T-helper 2 cell treated with Interferon-gamma antibody and Interleukin-4, amounts not matched to agents 5 μg/mL and 100 μg/mL, for 36 hours (primary cell): ENCODE measurements around the gene PTPRN2.
"Not testable (repeated sequence)": the region's sequence is repeated elsewhere in the genome, so short reads cannot be mapped to it uniquely, and the experiment has no call there.

ENCODE experiments used
- DNase-seq: peaks from one replicate; pipeline ENCODE4 v3.0.0; 2021; ENCODE audit warnings: low spot score
- H3K27ac Mint-ChIP-seq: one replicate; pipeline ENCODE4 v1.8.0; 2021; ENCODE audit warnings: mild to moderate bottlenecking, mixed read lengths
- H3K27me3 Mint-ChIP-seq: one replicate; pipeline ENCODE4 v1.8.0; 2021; ENCODE audit warnings: low read depth, mixed read lengths
- H3K36me3 Mint-ChIP-seq: one replicate; pipeline ENCODE4 v1.8.0; 2021; ENCODE audit warnings: low read depth, mixed read lengths
- H3K4me1 Mint-ChIP-seq: one replicate; pipeline ENCODE4 v1.8.0; 2021; ENCODE audit warnings: low read depth, mixed read lengths
- H3K4me3 Mint-ChIP-seq: one replicate; pipeline ENCODE4 v1.8.0; 2022; ENCODE audit warnings: mild to moderate bottlenecking, moderate library complexity, mixed read lengths
- H3K9me3 Mint-ChIP-seq: one replicate; pipeline ENCODE4 v1.8.0; 2021; ENCODE audit warnings: mixed read lengths

The PTPRN2 gene

GRCh38 chr7:157505646-157506045 lies 1082.0 kb downstream of the PTPRN2 start:
- Mint-ChIP-seq H3K36me3 (peaks cover 23% of the 10 kb centered on the region), H3K27ac (no peak overlapping the region), H3K4me1 (peaks cover 22% of the 10 kb centered on the region), H3K4me3 (no peak overlapping the region), H3K27me3 (peaks cover 31% of the 10 kb centered on the region), H3K9me3 (peaks cover 27% of the 10 kb centered on the region)
- DNase-seq = no peak

- no peak for DNase-seq
- H3K27me3 Mint-ChIP-seq = peaks cover 16% of the 10 kb centered on the region
- H3K36me3 Mint-ChIP-seq = peaks cover 23% of the 10 kb centered on the region
- H3K9me3 Mint-ChIP-seq = peaks cover 27% of the 10 kb centered on the region
- peaks cover 24% of the 10 kb centered on the region for H3K4me1 Mint-ChIP-seq
- peak overlapping the region; percentile 80 for H3K4me3 Mint-ChIP-seq
- H3K27ac Mint-ChIP-seq = peak overlapping the region; percentile 91
Measured at GRCh38 chr7:157503229-157503628, 1084.4 kb downstream of the PTPRN2 start.

GRCh38 chr7:157502701-157503111 lies 1084.9 kb downstream of the PTPRN2 start:
- Mint-ChIP-seq H3K9me3 (peaks cover 27% of the 10 kb centered on the region), H3K27me3 (peaks cover 12% of the 10 kb centered on the region), H3K27ac (peak overlapping the region; percentile 91), H3K36me3 (peaks cover 23% of the 10 kb centered on the region), H3K4me3 (peak overlapping the region; percentile 80), H3K4me1 (peaks cover 24% of the 10 kb centered on the region)
- DNase-seq = peak; percentile 61

- DNase-seq = no peak
- H3K27ac Mint-ChIP-seq = peak overlapping the region; percentile 55
- no peak overlapping the region for H3K4me3 Mint-ChIP-seq
- H3K4me1 Mint-ChIP-seq = peaks cover 24% of the 10 kb centered on the region
- peaks cover 19% of the 10 kb centered on the region for H3K36me3 Mint-ChIP-seq
- peaks cover 7% of the 10 kb centered on the region for H3K27me3 Mint-ChIP-seq
- peaks cover 21% of the 10 kb centered on the region for H3K9me3 Mint-ChIP-seq
Measured at GRCh38 chr7:157501581-157501980, 1086.0 kb downstream of the PTPRN2 start.

- Mint-ChIP-seq H3K36me3 (peaks cover 14% of the 10 kb centered on the region), H3K4me1 (peaks cover 24% of the 10 kb centered on the region), H3K9me3 (peaks cover 17% of the 10 kb centered on the region)
- not testable (repeated sequence) for H3K27ac Mint-ChIP-seq, H3K4me3 Mint-ChIP-seq, H3K27me3 Mint-ChIP-seq, DNase-seq
Measured at GRCh38 chr7:157500989-157501540, 1086.6 kb downstream of the PTPRN2 start.

- DNase-seq = no peak
- no peak overlapping the region for H3K27ac Mint-ChIP-seq
- H3K9me3 Mint-ChIP-seq = peaks cover 10% of the 10 kb centered on the region
- H3K4me3 Mint-ChIP-seq = no peak overlapping the region
- H3K27me3 Mint-ChIP-seq = no peaks in the 10 kb centered on the region
- H3K4me1 Mint-ChIP-seq = peaks cover 27% of the 10 kb centered on the region
- H3K36me3 Mint-ChIP-seq = peaks cover 7% of the 10 kb centered on the region
Measured at GRCh38 chr7:157500171-157500960, 1087.3 kb downstream of the PTPRN2 start.

GRCh38 chr7:157499835-157500153 lies 1087.8 kb downstream of the PTPRN2 start:
- no peaks in the 10 kb centered on the region for H3K27me3 Mint-ChIP-seq
- H3K4me3 Mint-ChIP-seq = no peak overlapping the region
- peaks cover 4% of the 10 kb centered on the region for H3K9me3 Mint-ChIP-seq
- H3K36me3 Mint-ChIP-seq = peaks cover 2% of the 10 kb centered on the region
- no peak for DNase-seq
- H3K27ac Mint-ChIP-seq = no peak overlapping the region
- peaks cover 32% of the 10 kb centered on the region for H3K4me1 Mint-ChIP-seq

- H3K36me3 Mint-ChIP-seq = peaks cover 1% of the 10 kb centered on the region
- no peak overlapping the region for H3K27ac Mint-ChIP-seq
- H3K4me3 Mint-ChIP-seq = no peak overlapping the region
- peaks cover 33% of the 10 kb centered on the region for H3K4me1 Mint-ChIP-seq
- no peak for DNase-seq
- H3K27me3 Mint-ChIP-seq = peaks cover under 1% of the 10 kb centered on the region
- H3K9me3 Mint-ChIP-seq = no peaks in the 10 kb centered on the region
Measured at GRCh38 chr7:157499121-157499834, 1088.3 kb downstream of the PTPRN2 start.

- Mint-ChIP-seq H3K9me3 (peaks cover 5% of the 10 kb centered on the region), H3K27me3 (peaks cover 7% of the 10 kb centered on the region), H3K27ac (peak overlapping the region; percentile 41), H3K4me3 (no peak overlapping the region), H3K36me3 (peaks cover 6% of the 10 kb centered on the region), H3K4me1 (peaks cover 36% of the 10 kb centered on the region)
- DNase-seq = no peak
Measured at GRCh38 chr7:157498657-157499056, 1089.0 kb downstream of the PTPRN2 start.

- H3K4me1 Mint-ChIP-seq = peaks cover 30% of the 10 kb centered on the region
- H3K4me3 Mint-ChIP-seq = no peak overlapping the region
- peaks cover 12% of the 10 kb centered on the region for H3K27me3 Mint-ChIP-seq
- no peak overlapping the region for H3K27ac Mint-ChIP-seq
- peaks cover 6% of the 10 kb centered on the region for H3K36me3 Mint-ChIP-seq
- peaks cover 9% of the 10 kb centered on the region for H3K9me3 Mint-ChIP-seq
- DNase-seq = no peak
Measured at GRCh38 chr7:157497744-157498651, 1089.6 kb downstream of the PTPRN2 start.

- Mint-ChIP-seq H3K27ac (no peak overlapping the region), H3K4me1 (peaks cover 27% of the 10 kb centered on the region), H3K36me3 (peaks cover 7% of the 10 kb centered on the region), H3K27me3 (peaks cover 18% of the 10 kb centered on the region), H3K4me3 (no peak overlapping the region), H3K9me3 (peaks cover 12% of the 10 kb centered on the region)
- no peak for DNase-seq
Measured at GRCh38 chr7:157497367-157497743, 1090.3 kb downstream of the PTPRN2 start.

- H3K4me3 Mint-ChIP-seq = no peak overlapping the region
- H3K36me3 Mint-ChIP-seq = peaks cover 8% of the 10 kb centered on the region
- H3K4me1 Mint-ChIP-seq = peaks cover 25% of the 10 kb centered on the region
- no peak overlapping the region for H3K27ac Mint-ChIP-seq
- peak; percentile 3 for DNase-seq
- H3K9me3 Mint-ChIP-seq = peaks cover 17% of the 10 kb centered on the region
- peaks cover 24% of the 10 kb centered on the region for H3K27me3 Mint-ChIP-seq
Measured at GRCh38 chr7:157496416-157497275, 1091.0 kb downstream of the PTPRN2 start.

GRCh38 chr7:157495594-157495993 lies 1092.0 kb downstream of the PTPRN2 start:
- Mint-ChIP-seq H3K36me3 (peaks cover 13% of the 10 kb centered on the region), H3K4me1 (peaks cover 33% of the 10 kb centered on the region), H3K27me3 (peaks cover 24% of the 10 kb centered on the region), H3K27ac (no peak overlapping the region), H3K4me3 (no peak overlapping the region), H3K9me3 (peaks cover 28% of the 10 kb centered on the region)
- peak; percentile 22 for DNase-seq
